Lower leg skin (tissue), 4 donors: ENCODE measurements around the gene CA10. TPM values are rescaled to one million over a fixed set of nuclear protein-coding genes. Genes with fewer than 3 reads are reported as not detected.

Experiments
- DNase-seq, 2 donors: peaks; one replicate each; pipeline ENCODE4 v3.0.0-alpha.2; 2019; ENCODE audit warnings: low spot score in 2 of 2
- H3K4me3 ChIP-seq: fragments of 200-600 bp; sonication (generic); 2 replicates; pipeline ENCODE4 v1.5.1; 2017; ENCODE audit warnings: mild to moderate bottlenecking, low read depth; ENCODE audit not compliant: poor library complexity, severe bottlenecking
- POLR2A ChIP-seq, 2 donors: fragments of 450-650 bp; IDR thresholded peaks; one replicate each; pipeline ENCODE4 v1.6.1; 2016 to 2017; ENCODE audit warnings: antibody characterized with exemption in 2 of 2, mild to moderate bottlenecking in 1 of 2, moderate library complexity in 1 of 2
- WGBS, 2 donors: methylation state at CpG; one replicate each; pipeline ENCODE4 v1.1.5; 2018; 5-methylcytosine and 5-hydroxymethylcytosine counted together
- intact Hi-C: fragments of 100-400 bp; cut with DNase I; formaldehyde crosslinking; loops from one replicate; pipeline ENCODE4 v1.15.0; 2023; ENCODE audit warnings: low total_unique reads
- total RNA-seq, 4 donors: library from RNA; depleted of rRNA; stranded (reverse); fragments of >200 nt; gene quantifications; one replicate each; pipeline ENCODE4 v1.1.0, GENCODE V29; 2016
- TF ChIP-seq, protein P1 (sequence below), 3 donors: fragments of 450-650 bp; IDR thresholded peaks; one replicate each; pipeline ENCODE4 v1.5.1; 2016; ENCODE audit warnings: antibody characterized with exemption in 3 of 3, mild to moderate bottlenecking in 3 of 3, moderate library complexity in 2 of 3

CA10 gene
- total RNA-seq, 4 donors from 2014 or later: not detected

DNA sequence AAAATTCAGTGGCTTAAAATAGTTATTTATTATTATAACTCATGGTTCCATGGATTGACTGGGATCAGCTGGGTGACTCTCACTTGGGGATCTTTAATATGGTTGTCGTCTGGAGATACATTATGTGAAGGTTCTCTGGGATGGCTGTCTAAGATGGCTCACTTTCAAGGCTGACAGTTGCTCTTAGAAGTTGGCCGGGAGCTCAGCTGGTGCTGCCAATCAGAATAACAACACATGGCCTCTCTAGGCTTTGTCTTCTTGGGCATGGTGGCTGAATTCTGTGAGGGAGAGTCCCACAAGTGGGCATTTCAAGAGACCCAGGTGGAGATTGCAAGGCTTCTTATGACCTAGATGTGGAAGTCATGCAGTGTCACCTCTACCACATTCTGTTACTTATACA, 269.7 kb downstream of the CA10 start:
- intact Hi-C loops: no loop called here
- H3K4me3 ChIP-seq: no peak overlapping the region
- DNase-seq: no peak
- TF ChIP-seq, protein P1, sequence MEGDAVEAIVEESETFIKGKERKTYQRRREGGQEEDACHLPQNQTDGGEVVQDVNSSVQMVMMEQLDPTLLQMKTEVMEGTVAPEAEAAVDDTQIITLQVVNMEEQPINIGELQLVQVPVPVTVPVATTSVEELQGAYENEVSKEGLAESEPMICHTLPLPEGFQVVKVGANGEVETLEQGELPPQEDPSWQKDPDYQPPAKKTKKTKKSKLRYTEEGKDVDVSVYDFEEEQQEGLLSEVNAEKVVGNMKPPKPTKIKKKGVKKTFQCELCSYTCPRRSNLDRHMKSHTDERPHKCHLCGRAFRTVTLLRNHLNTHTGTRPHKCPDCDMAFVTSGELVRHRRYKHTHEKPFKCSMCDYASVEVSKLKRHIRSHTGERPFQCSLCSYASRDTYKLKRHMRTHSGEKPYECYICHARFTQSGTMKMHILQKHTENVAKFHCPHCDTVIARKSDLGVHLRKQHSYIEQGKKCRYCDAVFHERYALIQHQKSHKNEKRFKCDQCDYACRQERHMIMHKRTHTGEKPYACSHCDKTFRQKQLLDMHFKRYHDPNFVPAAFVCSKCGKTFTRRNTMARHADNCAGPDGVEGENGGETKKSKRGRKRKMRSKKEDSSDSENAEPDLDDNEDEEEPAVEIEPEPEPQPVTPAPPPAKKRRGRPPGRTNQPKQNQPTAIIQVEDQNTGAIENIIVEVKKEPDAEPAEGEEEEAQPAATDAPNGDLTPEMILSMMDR (IDR thresholded peaks at IDR 0.05): no peak
- no peak for TF ChIP-seq POLR2A (IDR thresholded peaks at IDR 0.05)
- WGBS, 2 donors: 76 to 85% methylated on average over 2 of the region's 2 CpGs

DNA sequence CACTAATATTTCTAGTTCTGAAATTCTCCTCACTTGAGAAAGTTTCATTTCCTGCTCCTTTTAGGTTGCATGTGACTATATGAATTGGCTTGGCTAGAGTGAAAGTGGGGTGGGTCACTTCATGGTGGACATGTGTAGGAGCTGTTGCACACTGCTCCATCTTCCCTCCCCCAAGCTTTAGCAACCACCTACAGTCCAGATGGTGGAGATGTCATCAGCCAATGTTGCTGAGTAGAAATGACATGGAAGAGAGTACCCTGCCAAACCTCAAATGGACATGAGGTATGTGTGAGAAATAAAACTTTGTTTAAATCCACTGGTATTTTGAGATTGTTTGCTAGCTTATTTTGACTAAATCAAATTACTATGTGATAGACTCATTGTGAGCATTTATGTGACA, 281.5 kb downstream of the CA10 start:
- H3K4me3 ChIP-seq: no peak overlapping the region
- TF ChIP-seq, protein P1 (IDR thresholded peaks at IDR 0.05): no peak
- no peak for TF ChIP-seq POLR2A (IDR thresholded peaks at IDR 0.05)
- no peak for DNase-seq
- intact Hi-C loops: no loop called here

DNA sequence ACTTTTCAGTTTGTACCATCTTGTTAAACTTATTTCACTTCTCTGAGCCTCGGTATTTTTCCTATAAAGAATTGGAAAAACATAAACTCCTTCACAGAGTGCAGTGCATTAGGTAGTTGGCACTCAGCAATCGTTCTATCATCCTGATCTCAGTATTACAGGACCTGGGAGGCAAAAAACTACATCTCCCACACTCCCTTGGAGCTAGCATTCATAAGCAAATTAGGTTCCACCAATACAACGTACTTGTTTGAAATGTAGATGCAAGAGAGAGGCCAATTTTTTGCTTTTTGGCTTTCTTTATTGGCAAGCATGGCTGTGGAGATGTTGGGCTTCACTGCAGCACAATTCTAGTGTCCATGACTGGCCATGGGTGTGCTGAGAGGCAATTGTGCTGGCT, 285.2 kb downstream of the CA10 start:
- intact Hi-C loops: no loop called here
- 18 to 28% methylated on average over 3 of the region's 3 CpGs for WGBS, 2 donors
- TF ChIP-seq POLR2A (IDR thresholded peaks at IDR 0.05): no peak
- TF ChIP-seq, protein P1 (IDR thresholded peaks at IDR 0.05): no peak
- H3K4me3 ChIP-seq: no peak overlapping the region
- DNase-seq: no peak

DNA sequence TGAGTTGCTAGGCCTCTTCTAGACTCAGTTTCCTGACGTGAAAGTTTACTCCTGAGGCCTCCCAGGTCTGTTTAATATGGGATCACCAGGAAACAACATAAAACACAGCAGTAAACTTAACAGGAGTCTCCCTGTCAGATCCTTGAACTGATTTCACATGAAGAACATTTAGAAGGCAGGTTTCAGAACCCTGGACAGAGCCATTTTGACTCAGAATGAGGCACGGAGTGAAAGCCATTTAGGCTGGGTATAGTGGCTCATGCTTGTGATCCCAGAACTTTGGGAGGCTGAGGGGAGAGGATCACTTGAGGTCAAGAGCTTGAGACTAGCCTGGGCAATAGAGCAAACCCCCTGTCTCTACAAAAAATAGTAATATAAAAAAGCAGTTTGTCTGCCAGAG, 289.1 kb downstream of the CA10 start:
- TF ChIP-seq, protein P1 (IDR thresholded peaks at IDR 0.05): no peak
- no peak for TF ChIP-seq POLR2A (IDR thresholded peaks at IDR 0.05)
- intact Hi-C loops: no loop called here
- no peak for DNase-seq
- WGBS, 2 donors: 0 to 11% methylated on average over 2 of the region's 2 CpGs
- H3K4me3 ChIP-seq: no peak overlapping the region

GRCh38 chr17:51860954-51861561, 297.5 kb downstream of the CA10 start:
- DNase-seq: no peak
- intact Hi-C loops: no loop called here
- no peak overlapping the region for H3K4me3 ChIP-seq

More at GRCh38 chr17:51860954-51861561, 297.5 kb downstream of the CA10 start:
- 5 to 10% methylated on average over 5 of the region's 5 CpGs for WGBS, 2 donors
- no peak for TF ChIP-seq POLR2A (IDR thresholded peaks at IDR 0.05)
- TF ChIP-seq, protein P1 (IDR thresholded peaks at IDR 0.05): no peak
